IMR-90 (cell line): ENCODE results near the gene SUGP2.

Experiments
- MXI1 ChIP-seq: IDR thresholded peaks from 2 replicates; pipeline ENCODE4 v1.6.1; 2012; ENCODE audit warnings: low read depth, mild to moderate bottlenecking, low read length, moderate library complexity, borderline replicate concordance
- RAD21 ChIP-seq: IDR thresholded peaks from 2 replicates; pipeline ENCODE4 v1.6.1; 2012; ENCODE audit warnings: low read length, improper control_type of control experiment
- TF ChIP-seq, protein P1 (sequence below): conservative IDR thresholded peaks from 2 replicates; pipeline ENCODE4 v1.5.1; 2012; ENCODE audit warnings: mild to moderate bottlenecking, low read depth, low read length, improper control_type of control experiment

- TF ChIP-seq MXI1 (no peak), RAD21 (no peak)
- TF ChIP-seq, protein P1, sequence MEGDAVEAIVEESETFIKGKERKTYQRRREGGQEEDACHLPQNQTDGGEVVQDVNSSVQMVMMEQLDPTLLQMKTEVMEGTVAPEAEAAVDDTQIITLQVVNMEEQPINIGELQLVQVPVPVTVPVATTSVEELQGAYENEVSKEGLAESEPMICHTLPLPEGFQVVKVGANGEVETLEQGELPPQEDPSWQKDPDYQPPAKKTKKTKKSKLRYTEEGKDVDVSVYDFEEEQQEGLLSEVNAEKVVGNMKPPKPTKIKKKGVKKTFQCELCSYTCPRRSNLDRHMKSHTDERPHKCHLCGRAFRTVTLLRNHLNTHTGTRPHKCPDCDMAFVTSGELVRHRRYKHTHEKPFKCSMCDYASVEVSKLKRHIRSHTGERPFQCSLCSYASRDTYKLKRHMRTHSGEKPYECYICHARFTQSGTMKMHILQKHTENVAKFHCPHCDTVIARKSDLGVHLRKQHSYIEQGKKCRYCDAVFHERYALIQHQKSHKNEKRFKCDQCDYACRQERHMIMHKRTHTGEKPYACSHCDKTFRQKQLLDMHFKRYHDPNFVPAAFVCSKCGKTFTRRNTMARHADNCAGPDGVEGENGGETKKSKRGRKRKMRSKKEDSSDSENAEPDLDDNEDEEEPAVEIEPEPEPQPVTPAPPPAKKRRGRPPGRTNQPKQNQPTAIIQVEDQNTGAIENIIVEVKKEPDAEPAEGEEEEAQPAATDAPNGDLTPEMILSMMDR: no peak
These were observed 85.0 kb downstream of the SUGP2 start for GRCh38 chr19:18948075-18948975.
